Endometrial microvascular endothelial cells (primary cell): ENCODE results near the gene KIFC3. TPM values are rescaled to one million over a fixed set of nuclear protein-coding genes. Genes with fewer than 3 reads are reported as not detected.
"Not testable (repeated sequence)": the region's sequence is repeated elsewhere in the genome, so short reads cannot be mapped to it uniquely, and the experiment has no call there.

ENCODE experiments used
- in situ Hi-C: cut with HindIII; loops from 2 replicates; pipeline ENCODE4 v1.10.0; 2017; ENCODE audit warnings: low sequenced_read_pairs, low pct_unique_long_range_greater_than_20kb; ENCODE audit errors: inconsistent ontology term
- total RNA-seq: library from RNA; depleted of rRNA; stranded (reverse); fragments of >200 nt; gene quantifications from one replicate; pipeline ENCODE4 v1.2.3, GENCODE V29; 2015; ENCODE audit errors: inconsistent ontology term

KIFC3 gene
- total RNA-seq, 1 donor from 2014 or later = 47.7 TPM

- in situ Hi-C loops = no loop called here
These were observed 6.8 kb downstream of the KIFC3 start for GRCh38 chr16:57795431-57795878.

GRCh38 chr16:57794849-57795430 is 7.4 kb downstream of the KIFC3 start:
- in situ Hi-C loops = no loop called here

- in situ Hi-C loops = no loop called here
These were observed 10.3 kb downstream of the KIFC3 start for GRCh38 chr16:57791893-57792461.

GRCh38 chr16:57791195-57791892 is 10.9 kb downstream of the KIFC3 start:
- in situ Hi-C loops = no loop called here

- in situ Hi-C loops = no loop called here
These were observed 13.3 kb downstream of the KIFC3 start for GRCh38 chr16:57788951-57789350.

GRCh38 chr16:57788252-57788841 is 13.9 kb downstream of the KIFC3 start:
- in situ Hi-C loops = no loop called here

- in situ Hi-C loops = no loop called here
These were observed 14.8 kb downstream of the KIFC3 start for GRCh38 chr16:57787519-57787905.

GRCh38 chr16:57786632-57787518 is 15.4 kb downstream of the KIFC3 start:
- in situ Hi-C loops = no loop called here

GRCh38 chr16:57785924-57786323 is 16.4 kb downstream of the KIFC3 start:
- in situ Hi-C loops = no loop called here

GRCh38 chr16:57785385-57785784 is 16.9 kb downstream of the KIFC3 start:
- in situ Hi-C loops = no loop called here

- in situ Hi-C loops = no loop called here
These were observed 18.0 kb downstream of the KIFC3 start for GRCh38 chr16:57784334-57784733.

GRCh38 chr16:57783883-57784282 is 18.4 kb downstream of the KIFC3 start:
- in situ Hi-C loops = no loop called here

GRCh38 chr16:57783116-57783515 is 19.2 kb downstream of the KIFC3 start:
- in situ Hi-C loops = no loop called here

GRCh38 chr16:57782607-57783055 is 19.7 kb downstream of the KIFC3 start:
- in situ Hi-C loops = not testable (repeated sequence)

GRCh38 chr16:57781741-57782606 is 20.3 kb downstream of the KIFC3 start:
- in situ Hi-C loops = no loop called here

- in situ Hi-C loops = no loop called here
These were observed 20.9 kb downstream of the KIFC3 start for GRCh38 chr16:57781349-57781740.

- in situ Hi-C loops = not testable (repeated sequence)
These were observed 22.5 kb downstream of the KIFC3 start for GRCh38 chr16:57779836-57780235.

GRCh38 chr16:57778658-57779057 is 23.6 kb downstream of the KIFC3 start:
- in situ Hi-C loops = no loop called here
